GM19438 (cell line): ENCODE data around the gene MBNL2.

Source experiments
- ATAC-seq: cut with Tn5 transposase; IDR thresholded peaks from one replicate; pipeline ENCODE4 v1.9.1; 2021; ENCODE audit warnings: low read depth; ENCODE audit not compliant: unreplicated experiment

Gene MBNL2

DNA sequence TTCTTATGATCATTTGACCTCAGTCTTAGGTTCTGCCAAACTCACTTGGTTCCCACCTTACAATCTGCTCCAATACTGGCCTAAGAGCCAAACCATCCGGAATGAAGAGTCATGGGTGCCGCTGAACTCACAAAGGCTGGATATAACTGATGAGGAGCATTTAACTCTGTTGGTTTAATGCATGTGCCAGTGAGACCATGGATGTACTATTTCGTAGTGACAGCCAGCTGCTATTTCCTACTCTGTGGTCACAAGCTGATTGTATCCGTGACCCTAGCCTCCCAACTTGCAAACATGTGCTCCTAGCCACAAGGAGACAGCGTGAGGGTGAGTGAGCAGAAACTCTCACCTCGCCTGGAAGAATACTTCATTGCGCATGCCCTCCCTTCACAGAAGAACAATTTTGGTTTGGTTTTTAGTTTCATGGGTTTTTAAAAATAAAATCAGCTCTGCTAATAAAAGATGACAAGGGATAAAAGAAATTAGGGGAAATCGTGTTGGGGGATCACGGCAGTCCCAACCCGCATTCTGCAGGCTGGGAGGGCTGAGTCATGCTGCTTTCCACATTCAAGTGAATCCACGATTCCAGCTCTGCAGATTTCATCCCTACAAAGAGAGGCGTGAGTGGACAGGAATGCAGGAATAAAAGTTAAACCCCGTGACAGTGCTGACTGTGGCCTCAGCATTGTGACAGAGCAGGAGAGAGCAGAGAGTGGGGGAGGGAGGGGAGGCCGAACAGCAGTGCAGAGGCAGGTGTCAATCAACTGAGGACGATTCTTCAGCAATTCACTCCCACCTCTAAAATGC, 145.1 kb downstream of the MBNL2 start:
- peak; percentile 65 for ATAC-seq

DNA sequence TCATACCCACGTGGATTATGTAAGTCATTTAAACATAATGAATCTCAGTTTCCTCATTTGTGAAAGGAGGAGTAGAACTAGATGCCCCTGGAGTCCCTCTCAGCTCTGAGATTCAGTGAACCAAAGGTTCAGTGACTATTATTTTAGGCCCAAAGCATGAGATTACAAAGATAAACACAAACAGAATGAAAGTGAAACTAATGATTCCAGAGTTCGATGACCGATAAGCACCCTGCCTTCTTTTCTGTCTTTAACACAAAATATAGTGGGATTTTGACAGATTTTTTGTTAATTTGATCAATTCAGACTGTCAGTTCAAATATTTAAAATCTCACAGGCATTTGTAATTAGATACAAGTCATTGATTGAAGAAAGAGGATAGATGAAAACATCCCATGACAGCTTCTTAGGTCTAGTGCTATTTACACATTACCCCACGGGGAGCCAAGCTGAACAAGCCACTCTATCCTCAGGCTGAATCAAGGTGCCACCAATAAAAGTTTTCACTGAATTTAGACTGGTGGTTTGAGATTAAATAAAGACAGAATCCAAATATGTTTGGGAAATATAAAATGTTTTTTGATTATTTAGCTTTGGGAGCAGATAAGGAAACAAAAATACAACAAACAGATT, 147.2 kb downstream of the MBNL2 start:
- ATAC-seq: peak; percentile 47

DNA sequence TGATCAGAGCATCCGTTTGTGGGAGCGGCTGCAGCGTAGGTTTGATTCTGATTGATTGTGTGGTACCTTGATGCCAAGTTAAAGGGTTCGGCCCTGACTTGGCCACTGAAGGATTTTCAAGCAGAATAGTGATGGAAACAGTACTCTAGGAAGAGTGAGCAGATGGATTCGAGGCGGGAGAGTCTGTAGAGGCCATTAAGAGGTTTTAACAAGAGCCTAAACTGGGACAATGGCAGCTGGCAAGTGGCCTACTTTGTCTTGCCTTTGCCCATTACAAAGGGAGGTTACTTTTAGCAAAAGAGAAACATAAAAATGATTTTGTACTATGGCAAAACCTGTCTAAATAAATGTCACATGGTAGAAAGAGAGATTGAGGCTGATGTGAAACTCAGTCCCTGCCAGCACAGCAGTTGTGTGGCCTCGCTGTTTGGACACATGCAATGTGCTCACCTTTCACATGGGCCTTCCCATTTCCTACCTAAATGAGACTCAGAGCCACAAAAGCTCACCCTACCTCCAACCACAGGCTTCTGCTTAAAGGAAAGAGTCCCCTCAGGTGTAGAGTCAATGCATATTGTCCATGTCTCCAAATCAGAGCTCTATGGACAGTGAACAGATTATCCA, 149.5 kb downstream of the MBNL2 start:
- ATAC-seq: no peak

DNA sequence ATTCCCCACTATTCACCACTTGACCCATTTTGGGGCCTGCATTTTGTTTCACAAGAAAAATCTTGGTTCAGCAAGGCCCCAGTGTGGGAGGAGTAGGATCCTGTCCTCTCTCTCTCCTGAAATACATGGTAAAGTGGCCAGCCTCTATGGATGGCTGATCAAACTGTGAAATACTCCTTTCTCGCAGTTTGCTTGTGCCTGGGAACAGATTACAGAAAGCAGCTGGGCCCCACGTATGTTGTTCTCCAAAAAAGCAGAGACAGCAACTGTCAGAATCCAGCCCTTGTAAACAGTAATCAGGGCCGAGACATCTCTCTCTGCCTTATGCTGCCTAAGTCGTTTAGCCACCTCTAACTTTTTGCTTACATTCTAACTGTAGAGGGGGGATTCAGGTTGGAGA, 150.8 kb downstream of the MBNL2 start:
- no peak for ATAC-seq

DNA sequence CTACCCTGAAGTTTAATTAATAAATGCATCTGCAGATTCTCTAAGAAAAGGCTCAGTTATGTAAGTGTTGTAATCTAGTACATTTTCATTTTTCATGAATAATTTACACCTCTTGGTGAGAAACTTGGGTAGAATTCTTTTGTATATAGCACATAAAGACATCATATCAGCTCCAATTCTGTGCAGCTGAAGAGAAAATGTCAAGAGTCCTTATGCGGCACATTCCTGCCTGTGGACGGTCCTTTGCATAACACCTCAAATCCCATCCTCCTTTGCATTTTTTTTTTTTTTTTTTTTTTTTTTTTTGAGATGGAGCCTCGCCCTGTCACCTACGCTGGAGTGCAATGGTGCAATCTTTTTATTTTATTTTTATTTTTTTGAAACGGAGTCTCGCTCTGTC, 151.7 kb downstream of the MBNL2 start:
- ATAC-seq: no peak

DNA sequence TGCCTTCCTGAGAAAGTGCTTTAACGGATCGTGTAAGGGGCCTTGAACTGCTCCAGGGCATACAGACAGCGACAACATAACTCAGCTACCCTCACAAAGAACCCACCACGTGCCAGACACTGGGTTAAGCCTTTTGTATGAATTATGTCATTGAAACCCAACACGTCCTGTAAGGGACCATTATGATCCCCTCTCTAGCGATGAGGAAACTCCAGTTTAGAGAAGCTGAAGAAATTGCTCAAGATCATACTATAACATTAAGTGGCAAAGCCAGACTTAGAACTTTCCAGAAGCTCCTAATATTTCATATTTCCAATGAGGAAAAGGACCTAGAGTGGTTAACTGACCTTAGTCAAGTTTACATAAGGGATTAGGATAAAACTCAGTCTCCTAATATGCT, 154.8 kb downstream of the MBNL2 start:
- no peak for ATAC-seq

DNA sequence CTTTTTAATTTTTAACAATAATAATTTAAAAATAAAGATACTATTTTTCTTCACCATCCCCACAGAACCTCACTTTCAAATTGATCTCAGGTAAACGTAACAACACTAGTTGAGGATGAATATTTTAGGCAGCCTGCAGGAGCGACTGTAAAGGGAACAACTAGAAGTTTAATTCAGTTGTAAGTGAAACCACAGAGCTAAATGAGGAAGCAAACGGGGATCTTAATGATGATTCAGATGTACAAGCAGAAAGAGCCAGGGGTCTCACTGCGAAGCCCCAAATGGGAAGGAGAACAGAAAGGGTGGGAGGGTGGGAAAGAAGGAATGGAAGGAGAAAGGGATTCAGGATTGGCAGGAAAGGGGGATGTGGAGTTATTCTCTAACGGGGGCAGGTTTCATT, 157.3 kb downstream of the MBNL2 start:
- ATAC-seq: no peak

DNA sequence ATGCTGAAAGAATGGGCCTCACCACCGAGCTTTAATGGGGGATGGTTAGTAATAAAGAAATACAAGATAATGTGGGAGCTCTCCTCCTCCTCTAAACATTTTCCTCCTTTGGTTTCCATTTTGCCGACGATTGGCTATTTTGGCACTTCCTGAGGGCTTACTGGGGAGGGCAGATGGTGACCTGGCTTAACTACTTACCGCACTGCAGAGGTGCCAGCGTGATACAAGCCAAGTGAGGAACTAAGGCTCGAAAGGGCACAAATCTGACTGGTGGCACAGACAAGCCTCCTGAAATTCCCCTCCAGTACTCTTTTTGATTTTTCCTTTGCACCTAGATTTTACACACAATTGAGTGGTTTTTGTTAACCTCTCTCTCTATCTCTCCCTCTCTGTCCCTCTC, 158.6 kb downstream of the MBNL2 start:
- no peak for ATAC-seq

DNA sequence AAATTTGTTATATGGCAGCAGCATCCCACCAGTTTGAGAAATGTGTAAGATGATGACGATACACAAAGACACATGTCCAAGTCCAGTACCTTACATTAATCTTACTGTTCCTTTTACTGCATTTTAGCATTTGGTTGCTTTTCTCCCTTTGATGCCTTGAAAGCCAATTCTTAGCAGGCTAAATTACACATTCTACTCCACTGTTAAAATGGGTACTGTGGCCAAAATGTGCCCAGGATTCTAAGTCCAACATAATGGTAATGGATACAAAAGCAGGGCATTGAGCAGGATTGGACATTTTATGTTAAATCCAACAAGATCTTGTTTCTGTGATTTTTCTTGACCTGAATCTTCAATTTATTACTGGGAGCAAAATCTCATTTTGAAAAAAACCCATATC, 159.1 kb downstream of the MBNL2 start:
- no peak for ATAC-seq

DNA sequence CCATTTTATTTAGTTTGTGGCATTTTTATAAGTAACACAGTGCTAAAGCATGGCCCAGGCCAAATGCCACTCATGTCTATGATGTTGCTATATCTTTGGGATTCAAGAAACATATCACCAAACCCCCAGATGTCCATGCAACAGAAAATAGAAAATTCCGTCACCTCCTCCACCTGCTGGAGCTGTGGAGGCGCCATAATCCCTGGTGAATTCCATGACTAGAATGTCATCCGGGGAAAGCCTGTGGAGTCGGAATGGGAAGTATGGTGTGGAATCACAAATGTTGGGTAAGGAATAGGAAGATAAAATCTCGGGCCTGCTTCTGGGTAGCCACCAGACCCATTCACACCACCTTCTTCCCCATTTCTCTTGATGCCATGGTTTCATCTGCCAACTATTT, 160.1 kb downstream of the MBNL2 start:
- ATAC-seq: no peak

DNA sequence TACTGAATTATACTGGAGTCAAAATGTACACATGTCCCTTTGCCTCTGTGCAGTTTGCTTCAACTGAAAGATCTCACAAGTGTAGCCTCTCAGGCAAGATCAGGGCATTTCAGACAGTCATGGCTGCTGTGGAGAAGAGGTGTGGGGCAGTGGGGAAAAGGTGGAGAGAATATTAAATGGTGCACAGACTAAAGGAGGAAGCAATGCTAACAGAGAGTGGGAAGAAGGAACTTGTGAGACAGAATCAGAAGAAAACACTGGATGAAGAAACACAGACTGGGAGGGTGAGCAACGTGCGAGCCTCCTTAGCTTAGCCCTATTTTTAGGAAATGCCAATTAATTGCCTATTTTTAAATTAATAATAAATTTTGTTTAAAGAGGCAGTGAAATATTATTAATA, 162.2 kb downstream of the MBNL2 start:
- no peak for ATAC-seq

DNA sequence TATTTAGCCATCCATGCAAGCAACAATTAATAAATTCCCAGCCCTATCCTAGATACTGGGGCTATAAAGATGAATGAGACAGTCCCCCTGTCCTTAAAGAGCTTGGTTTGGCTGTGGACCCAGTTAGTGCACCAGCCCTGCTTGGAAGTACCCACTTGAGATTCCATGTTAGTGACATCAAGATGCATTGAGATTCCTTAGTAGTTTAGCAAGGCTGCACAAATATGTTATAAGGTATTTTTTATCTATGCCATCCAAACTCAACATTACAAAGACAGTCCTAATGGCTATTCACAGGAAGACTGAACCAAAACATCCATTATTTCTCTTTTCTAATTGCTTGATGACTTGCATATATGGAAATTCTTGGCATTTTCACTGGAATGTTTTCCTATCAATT, 163.0 kb downstream of the MBNL2 start:
- ATAC-seq: no peak

DNA sequence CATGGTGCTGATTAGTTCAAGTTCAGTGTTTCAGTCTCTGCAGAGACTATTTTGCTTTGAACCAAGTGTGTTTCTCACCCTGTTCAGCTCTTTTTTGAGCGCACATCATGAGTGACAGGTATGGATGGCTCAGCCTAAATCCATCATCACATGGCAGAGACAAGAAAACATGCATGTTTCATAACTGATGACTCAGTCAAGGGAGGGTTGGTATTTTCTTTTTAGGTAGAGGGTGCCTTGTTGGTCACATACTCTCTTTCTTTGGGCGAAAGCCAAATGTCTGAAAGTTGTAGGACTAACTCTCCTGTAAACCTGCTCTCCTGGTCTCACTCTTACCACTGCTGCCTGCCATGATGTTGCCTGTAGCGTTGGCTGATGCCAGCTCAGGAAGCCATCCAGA, 163.7 kb downstream of the MBNL2 start:
- ATAC-seq: no peak

DNA sequence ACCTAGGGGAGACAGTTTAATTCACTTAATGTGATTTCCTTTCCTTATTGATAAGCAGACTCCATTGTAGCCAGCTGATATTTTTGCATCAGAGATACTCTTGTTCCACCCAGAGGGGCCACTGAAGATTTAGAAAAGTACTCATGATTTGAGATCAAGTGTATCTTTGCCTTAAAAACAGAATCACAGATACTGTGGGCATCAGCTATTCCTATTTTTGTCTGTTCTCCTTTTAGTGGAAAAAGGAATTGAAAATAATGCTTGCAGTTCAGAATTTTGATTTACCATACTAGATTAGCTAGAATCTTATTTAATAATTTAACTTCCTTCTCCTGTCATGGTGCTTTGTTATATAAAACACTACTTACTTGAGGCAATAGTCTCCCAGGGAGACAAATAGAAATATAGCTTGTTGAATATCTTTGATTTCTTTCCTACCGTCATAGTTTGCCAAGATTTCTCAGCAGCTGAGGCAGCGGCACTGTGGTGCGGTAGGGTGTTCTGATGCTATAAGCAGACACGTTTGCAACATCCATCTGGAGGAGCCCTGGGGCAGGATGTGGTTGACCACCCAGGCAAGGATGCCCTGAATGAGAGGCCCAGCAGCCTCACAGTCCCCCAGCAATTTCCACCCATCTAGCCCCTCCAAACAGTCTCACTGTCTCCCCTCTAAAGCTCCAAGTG, 164.8 kb downstream of the MBNL2 start:
- peak; percentile 49 for ATAC-seq

DNA sequence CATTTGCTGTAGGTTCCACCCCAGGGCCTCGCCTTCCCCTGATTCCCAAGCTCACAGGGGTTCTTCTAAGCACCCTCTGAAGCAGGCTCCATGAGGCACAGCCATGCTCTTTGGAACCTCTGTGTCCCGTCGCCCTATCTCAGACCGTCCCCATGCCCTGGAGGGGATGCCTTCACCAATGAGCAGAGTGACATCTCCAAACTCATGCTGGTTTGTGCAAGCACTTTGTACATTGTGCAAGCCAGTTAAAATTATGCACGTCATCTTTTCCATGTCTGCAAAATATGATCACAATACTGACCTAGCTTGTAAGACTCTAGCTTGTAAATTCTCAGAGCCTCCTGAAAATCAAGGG, 165.3 kb downstream of the MBNL2 start:
- ATAC-seq: no peak

DNA sequence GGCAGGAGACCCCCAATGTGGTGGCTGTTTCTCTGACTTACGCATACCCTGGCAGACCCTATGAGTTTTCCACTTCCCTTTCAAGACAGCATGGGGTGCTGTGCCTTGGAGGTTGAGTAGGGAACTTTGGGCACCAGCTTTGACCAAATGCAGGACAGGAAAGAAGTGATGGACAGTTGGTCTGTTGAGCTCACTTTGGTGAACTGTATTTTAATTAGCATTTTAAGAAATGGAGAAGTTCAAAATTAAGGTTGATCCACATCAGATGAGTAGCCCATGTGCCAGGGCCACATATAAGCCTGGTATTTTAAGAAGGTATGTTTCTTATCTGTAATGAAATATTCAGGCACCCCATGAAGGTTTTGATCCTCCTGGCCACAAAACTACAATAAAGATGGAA, 165.8 kb downstream of the MBNL2 start:
- ATAC-seq: no peak

DNA sequence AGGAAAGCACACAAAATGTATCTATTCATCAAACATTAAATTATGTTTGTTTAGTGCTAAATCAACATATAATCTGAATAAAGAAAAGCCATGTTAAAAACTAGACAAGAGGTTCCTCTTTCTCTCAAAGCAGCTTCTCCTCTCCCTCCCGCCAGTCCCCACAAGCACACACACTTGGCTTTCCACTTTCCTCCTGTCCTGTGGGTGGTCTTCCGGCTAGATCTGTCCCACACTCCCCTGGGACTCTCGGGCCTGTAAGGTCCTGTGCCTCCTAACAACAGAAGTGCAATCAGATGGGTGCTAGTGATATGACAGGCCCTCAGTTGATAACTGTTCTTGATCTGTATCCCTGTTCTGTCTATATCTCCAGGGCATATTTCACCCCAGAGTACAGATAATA, 166.2 kb downstream of the MBNL2 start:
- ATAC-seq: no peak

DNA sequence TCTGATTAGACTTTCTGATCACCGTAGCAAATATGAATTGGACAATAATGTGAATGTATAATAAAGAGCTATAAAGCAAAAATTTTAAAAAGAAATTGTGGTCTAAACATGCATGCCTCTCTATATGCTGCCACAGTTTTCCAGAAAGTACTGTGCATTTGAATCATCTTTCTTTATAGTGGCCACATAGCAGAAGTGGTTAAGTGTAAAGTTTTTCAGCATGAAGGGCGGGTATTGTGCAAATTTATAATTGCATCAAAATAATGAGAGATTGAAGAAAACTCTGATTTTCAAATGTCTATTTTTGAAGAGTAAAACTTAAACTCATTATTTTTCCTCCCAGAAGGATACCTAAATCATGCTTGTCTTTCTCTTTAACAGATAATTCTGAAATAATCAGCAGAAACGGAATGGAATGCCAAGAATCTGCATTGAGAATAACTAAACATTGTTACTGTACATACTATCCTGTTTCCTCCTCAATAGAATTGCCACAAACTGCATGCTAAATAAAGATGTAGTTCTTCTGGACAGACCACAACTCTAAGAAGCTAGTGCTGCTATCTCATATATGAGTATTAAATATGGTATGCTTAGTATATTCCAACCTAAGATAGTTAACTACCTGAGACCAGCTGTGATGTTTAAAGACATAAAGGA, 168.9 kb downstream of the MBNL2 start:
- no peak for ATAC-seq

DNA sequence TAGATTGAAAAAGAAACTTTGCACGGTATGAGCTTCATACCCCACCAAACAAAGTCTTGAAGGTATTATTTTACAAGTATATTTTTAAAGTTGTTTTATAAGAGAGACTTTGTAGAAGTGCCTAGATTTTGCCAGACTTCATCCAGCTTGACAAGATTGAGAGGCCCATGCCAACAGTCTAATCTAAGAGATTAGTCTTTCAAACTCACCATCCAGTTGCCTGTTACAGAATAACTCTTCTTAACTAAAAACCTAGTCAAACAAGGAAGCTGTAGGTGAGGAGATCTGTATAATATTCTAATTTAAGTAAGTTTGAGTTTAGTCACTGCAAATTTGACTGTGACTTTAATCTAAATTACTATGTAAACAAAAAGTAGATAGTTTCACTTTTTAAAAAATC, 169.9 kb downstream of the MBNL2 start:
- no peak for ATAC-seq

DNA sequence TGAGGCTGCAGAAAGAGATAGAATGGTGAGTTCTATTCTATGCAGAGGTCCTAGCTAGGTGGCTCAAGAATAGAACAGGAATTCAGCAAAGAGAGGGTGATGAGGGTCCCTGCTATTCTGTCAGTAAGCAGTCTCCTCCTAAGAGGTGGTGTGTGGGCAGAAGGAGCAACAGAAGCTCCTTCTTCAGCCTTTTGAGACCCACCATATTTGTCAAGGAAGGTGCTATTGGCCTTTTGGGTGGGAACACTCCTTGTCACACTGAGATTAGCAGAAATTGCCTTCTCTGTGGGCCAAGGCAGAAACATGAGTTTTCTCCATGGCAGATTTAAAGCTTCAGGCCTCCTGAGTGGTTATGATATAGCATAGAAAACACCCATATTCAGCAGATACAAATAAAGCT, 172.4 kb downstream of the MBNL2 start:
- ATAC-seq: no peak
